Measurements from ENCODE around the gene CAPZB.

CAPZB gene

DNA sequence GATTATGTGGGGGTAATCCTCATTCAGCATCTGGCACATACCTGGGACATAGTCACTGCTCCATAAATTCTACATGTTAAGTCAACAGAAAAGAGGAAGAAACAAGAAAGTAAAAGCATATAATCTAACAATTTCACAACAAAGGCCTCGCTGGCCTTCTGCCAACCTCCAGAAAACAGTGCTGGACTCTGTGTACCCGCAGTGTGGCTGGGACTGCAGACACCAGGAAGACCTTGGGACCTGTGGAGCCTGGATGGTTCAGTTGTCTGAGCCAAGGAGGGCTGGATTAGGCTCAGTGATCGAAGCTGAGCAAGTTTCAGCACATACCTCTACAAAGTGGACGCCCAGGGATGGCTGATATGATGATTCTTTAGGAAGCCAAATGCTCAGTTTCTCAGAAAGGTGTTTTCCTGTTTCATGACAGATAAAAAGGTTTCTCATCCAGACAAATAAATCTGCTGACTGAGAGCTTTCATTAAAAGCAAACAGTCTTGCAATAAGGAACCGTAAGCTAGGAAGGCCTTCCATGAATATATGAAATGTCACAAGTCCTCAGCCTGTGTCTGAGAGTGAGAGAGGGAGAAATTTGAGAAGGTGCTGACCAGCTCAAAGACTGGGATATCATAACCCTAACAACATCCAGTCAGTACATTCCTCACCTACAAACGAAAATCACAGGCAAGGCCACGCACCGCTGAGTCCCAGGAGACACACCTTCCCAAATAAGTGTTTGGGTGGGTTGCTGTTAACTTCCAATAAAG lies 48.4 kb downstream of the CAPZB start:
- Histone ChIP-seq H3F3A (ENCODE audit: insufficient read depth, low read length) (no peaks in the 10 kb centered on the region), H3K79me2 (ENCODE audit: low read length) (peaks cover 93% of the 10 kb centered on the region), H4K20me1 (ENCODE audit: insufficient read depth, low read length) (peaks cover 4% of the 10 kb centered on the region; the same call in 1 of the 2 replicates), H2AFZ (ENCODE audit: low read length) (no peak overlapping the region), H3K27me3 (replicated peaks; ENCODE audit: insufficient read depth, low read length) (no peaks in the 10 kb centered on the region), H3K9me3 (replicated peaks; ENCODE audit: insufficient read depth, low read length) (no peaks in the 10 kb centered on the region), H3K9me2 (replicated peaks; ENCODE audit: insufficient read depth, low read length) (no peaks in the 10 kb centered on the region), H3K4me3 (ENCODE audit: low read length) (no peak overlapping the region), H3K4me2 (ENCODE audit: low read depth, low read length) (no peak overlapping the region), H3K4me1 (ENCODE audit: low read length) (no peaks in the 10 kb centered on the region), H3K36me3 (replicated peaks; ENCODE audit: insufficient read depth, low read length) (no peaks in the 10 kb centered on the region; the same call in 1 of the 2 replicates), H3K9ac (ENCODE audit: low read length) (no peak overlapping the region), H3K27ac (ENCODE audit: low read length) (no peak overlapping the region)
- no peak for DNase-seq
- TF ChIP-seq EZH2phosphoT487 (IDR thresholded peaks at IDR 0.05; ENCODE audit: low read length) (no peak), EZH2 (optimal IDR thresholded peaks at IDR 0.05; ENCODE audit: low read depth, low read length) (no peak)
- TF ChIP-seq, protein P1, sequence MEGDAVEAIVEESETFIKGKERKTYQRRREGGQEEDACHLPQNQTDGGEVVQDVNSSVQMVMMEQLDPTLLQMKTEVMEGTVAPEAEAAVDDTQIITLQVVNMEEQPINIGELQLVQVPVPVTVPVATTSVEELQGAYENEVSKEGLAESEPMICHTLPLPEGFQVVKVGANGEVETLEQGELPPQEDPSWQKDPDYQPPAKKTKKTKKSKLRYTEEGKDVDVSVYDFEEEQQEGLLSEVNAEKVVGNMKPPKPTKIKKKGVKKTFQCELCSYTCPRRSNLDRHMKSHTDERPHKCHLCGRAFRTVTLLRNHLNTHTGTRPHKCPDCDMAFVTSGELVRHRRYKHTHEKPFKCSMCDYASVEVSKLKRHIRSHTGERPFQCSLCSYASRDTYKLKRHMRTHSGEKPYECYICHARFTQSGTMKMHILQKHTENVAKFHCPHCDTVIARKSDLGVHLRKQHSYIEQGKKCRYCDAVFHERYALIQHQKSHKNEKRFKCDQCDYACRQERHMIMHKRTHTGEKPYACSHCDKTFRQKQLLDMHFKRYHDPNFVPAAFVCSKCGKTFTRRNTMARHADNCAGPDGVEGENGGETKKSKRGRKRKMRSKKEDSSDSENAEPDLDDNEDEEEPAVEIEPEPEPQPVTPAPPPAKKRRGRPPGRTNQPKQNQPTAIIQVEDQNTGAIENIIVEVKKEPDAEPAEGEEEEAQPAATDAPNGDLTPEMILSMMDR (IDR thresholded peaks at IDR 0.05; ENCODE audit: low read length) = no peak

GRCh38 chr1:19435851-19436455 lies 49.4 kb downstream of the CAPZB start:
- H3K4me3 ChIP-seq (ENCODE audit: low read length) = no peak overlapping the region
- no peaks in the 10 kb centered on the region for H3K9me2 ChIP-seq (replicated peaks; ENCODE audit: insufficient read depth, low read length)
- no peaks in the 10 kb centered on the region for H3K27me3 ChIP-seq (replicated peaks; ENCODE audit: insufficient read depth, low read length)
- DNase-seq = no peak
- H3K79me2 ChIP-seq (ENCODE audit: low read length) = peaks cover 93% of the 10 kb centered on the region
- H2AFZ ChIP-seq (ENCODE audit: low read length) = no peak overlapping the region
- no peak overlapping the region for H3K4me2 ChIP-seq (ENCODE audit: low read depth, low read length)
- no peaks in the 10 kb centered on the region for H3K9me3 ChIP-seq (replicated peaks; ENCODE audit: insufficient read depth, low read length)
- H4K20me1 ChIP-seq (ENCODE audit: insufficient read depth, low read length) = peaks cover 5% of the 10 kb centered on the region; the same call in 1 of the 2 replicates
- H3F3A ChIP-seq (ENCODE audit: insufficient read depth, low read length) = no peaks in the 10 kb centered on the region
- H3K9ac ChIP-seq (ENCODE audit: low read length) = no peak overlapping the region
- no peak overlapping the region for H3K27ac ChIP-seq (ENCODE audit: low read length)
- no peaks in the 10 kb centered on the region; the same call in 1 of the 2 replicates for H3K36me3 ChIP-seq (replicated peaks; ENCODE audit: insufficient read depth, low read length)
- H3K4me1 ChIP-seq (ENCODE audit: low read length) = no peaks in the 10 kb centered on the region
- no peak for TF ChIP-seq EZH2 (optimal IDR thresholded peaks at IDR 0.05; ENCODE audit: low read depth, low read length)
- TF ChIP-seq, protein P1 (IDR thresholded peaks at IDR 0.05; ENCODE audit: low read length) = no peak
- TF ChIP-seq EZH2phosphoT487 (IDR thresholded peaks at IDR 0.05; ENCODE audit: low read length) = no peak

DNA sequence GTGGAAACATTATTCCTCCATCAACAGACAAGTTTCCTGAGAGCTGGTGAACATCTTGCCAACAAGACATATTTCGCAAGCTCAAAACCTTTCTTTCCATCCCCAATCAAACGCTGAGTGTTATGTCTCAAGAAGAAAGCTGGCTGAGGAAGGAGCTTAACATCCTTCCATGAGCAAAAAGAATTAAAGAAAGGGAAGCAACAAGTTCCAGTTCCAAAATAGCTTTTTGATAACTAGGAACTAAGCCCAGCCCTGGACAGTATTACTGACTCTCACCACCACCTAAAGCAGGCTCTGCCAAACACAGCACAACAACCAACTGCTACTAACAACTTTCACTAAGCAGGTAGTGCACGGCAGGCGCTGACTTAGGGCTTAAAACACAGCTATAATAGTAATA lies 50.2 kb downstream of the CAPZB start:
- Histone ChIP-seq H3K9ac (ENCODE audit: low read length) (no peak overlapping the region), H3K4me3 (ENCODE audit: low read length) (no peak overlapping the region), H3K9me2 (replicated peaks; ENCODE audit: insufficient read depth, low read length) (no peaks in the 10 kb centered on the region), H3K79me2 (ENCODE audit: low read length) (peaks cover 96% of the 10 kb centered on the region), H3K4me1 (ENCODE audit: low read length) (no peaks in the 10 kb centered on the region), H3F3A (ENCODE audit: insufficient read depth, low read length) (no peaks in the 10 kb centered on the region), H3K4me2 (ENCODE audit: low read depth, low read length) (no peak overlapping the region), H3K27me3 (replicated peaks; ENCODE audit: insufficient read depth, low read length) (no peaks in the 10 kb centered on the region), H3K36me3 (replicated peaks; ENCODE audit: insufficient read depth, low read length) (no peaks in the 10 kb centered on the region; the same call in 1 of the 2 replicates), H2AFZ (ENCODE audit: low read length) (no peak overlapping the region), H3K9me3 (replicated peaks; ENCODE audit: insufficient read depth, low read length) (no peaks in the 10 kb centered on the region), H3K27ac (ENCODE audit: low read length) (no peak overlapping the region), H4K20me1 (ENCODE audit: insufficient read depth, low read length) (peaks cover 9% of the 10 kb centered on the region; the same call in 1 of the 2 replicates)
- no peak for TF ChIP-seq EZH2 (optimal IDR thresholded peaks at IDR 0.05; ENCODE audit: low read depth, low read length)
- TF ChIP-seq EZH2phosphoT487 (IDR thresholded peaks at IDR 0.05; ENCODE audit: low read length) = no peak
- TF ChIP-seq, protein P1 (IDR thresholded peaks at IDR 0.05; ENCODE audit: low read length) = no peak
- DNase-seq = no peak
